OCI-LY1 (cell line): ENCODE results near the gene ST6GALNAC3.

Experiments used
- EZH2 ChIP-seq: fragments of 200-600 bp; sonication (generic), shearing (Covaris generic); IDR thresholded peaks from 2 replicates; pipeline ENCODE4 v1.8.0; 2017; ENCODE audit warnings: borderline replicate concordance, mixed run types, mild to moderate bottlenecking, antibody characterized with exemption, low read length, moderate library complexity, mixed read lengths
- TF ChIP-seq, protein P1 (sequence below): fragments of 200-600 bp; sonication (generic), shearing (Covaris generic); IDR thresholded peaks from 2 replicates; pipeline ENCODE4 v1.5.1; 2017; ENCODE audit warnings: mild to moderate bottlenecking, antibody characterized with exemption, low read length, moderate library complexity, mixed read lengths

DNA sequence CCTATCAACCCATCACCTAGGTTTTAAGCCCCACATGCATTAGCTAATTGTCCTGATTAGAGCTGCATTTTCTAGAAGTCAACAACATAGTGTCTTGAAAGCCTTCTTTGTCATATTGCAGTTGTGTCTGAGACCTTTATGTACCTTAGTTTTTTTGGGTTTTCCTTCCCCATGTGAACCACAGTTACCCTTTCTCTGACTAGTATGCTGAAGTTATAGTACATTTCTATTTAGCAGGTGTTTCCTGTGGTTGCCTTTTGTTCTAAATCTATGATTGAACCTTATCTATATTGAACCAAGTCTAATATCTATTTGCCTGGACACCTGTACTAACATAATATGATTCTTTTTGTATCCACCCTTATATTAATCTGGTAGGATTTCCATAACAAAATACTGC lies 135.6 kb downstream of the ST6GALNAC3 start:
- TF ChIP-seq, protein P1, sequence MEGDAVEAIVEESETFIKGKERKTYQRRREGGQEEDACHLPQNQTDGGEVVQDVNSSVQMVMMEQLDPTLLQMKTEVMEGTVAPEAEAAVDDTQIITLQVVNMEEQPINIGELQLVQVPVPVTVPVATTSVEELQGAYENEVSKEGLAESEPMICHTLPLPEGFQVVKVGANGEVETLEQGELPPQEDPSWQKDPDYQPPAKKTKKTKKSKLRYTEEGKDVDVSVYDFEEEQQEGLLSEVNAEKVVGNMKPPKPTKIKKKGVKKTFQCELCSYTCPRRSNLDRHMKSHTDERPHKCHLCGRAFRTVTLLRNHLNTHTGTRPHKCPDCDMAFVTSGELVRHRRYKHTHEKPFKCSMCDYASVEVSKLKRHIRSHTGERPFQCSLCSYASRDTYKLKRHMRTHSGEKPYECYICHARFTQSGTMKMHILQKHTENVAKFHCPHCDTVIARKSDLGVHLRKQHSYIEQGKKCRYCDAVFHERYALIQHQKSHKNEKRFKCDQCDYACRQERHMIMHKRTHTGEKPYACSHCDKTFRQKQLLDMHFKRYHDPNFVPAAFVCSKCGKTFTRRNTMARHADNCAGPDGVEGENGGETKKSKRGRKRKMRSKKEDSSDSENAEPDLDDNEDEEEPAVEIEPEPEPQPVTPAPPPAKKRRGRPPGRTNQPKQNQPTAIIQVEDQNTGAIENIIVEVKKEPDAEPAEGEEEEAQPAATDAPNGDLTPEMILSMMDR = no peak
- TF ChIP-seq EZH2 = no peak
